ENCODE data around the gene CHAF1B.

GRCh38 chr21:36388835-36389234 lies 3.6 kb downstream of the CHAF1B start:
- no peak for TF ChIP-seq CTCF (conservative IDR thresholded peaks at IDR 0.05; ENCODE audit: low read length)
- TF ChIP-seq EZH2phosphoT487 (IDR thresholded peaks at IDR 0.05; ENCODE audit: borderline replicate concordance, low read depth, low read length), result no peak
